Measurements from ENCODE around the gene PLEKHA7.

- TF ChIP-seq CTCF (IDR thresholded peaks at IDR 0.05) = no peak
- no peak for TF ChIP-seq POLR2A (IDR thresholded peaks at IDR 0.05)
These were observed 71.3 kb downstream of the PLEKHA7 start for GRCh38 chr11:16942911-16943310.
